Ovary (tissue), 3 donors: ENCODE data around the gene IFT88.

Experiments used
- CTCF ChIP-seq, 3 donors: fragments of 450-650 bp in 2 of 3; fragments of 200-600 bp in 1 of 3; IDR thresholded peaks; one replicate each; pipeline versions ENCODE4 v1.5.1 to v1.8.0; 2016 to 2022; ENCODE audit warnings: antibody characterized with exemption in 3 of 3, mild to moderate bottlenecking in 1 of 3
- EP300 ChIP-seq: sonication (generic); formaldehyde crosslinking; IDR thresholded peaks from one replicate; pipeline ENCODE4 v1.6.1; 2017; ENCODE audit warnings: antibody characterized with exemption
- POLR2A ChIP-seq: fragments of 450-650 bp; IDR thresholded peaks from one replicate; pipeline ENCODE4 v1.6.1; 2017; ENCODE audit warnings: antibody characterized with exemption, mild to moderate bottlenecking, moderate library complexity
- donor health status: DM: no; HTN: no; CAD: no.

GRCh38 chr13:20717581-20718542, 150.9 kb downstream of the IFT88 start:
- no peak for TF ChIP-seq CTCF (IDR thresholded peaks at IDR 0.05)
- no peak for TF ChIP-seq POLR2A
- TF ChIP-seq EP300, result no peak
